Measurements from ENCODE around the gene HOXA5.

HOXA5 gene

DNA sequence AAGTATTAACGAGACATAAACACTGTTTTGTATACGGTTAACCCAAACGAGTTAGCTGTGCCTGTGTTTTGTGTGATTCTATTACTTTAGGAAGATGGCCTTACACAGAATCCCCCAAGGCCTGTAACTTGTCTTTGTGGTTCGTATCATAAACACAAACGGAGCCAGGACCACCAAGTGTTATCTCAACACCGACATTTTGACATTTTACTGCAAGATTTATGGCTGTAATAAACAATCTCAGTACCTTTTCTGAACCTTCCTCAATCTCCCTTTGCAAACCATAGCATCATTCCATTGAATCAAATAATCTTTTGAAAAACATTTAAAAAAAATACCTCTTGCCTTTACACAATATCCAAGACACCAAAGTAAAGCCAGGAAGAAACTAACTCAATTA lies 10.5 kb downstream of the HOXA5 start (continued):
- TF ChIP-seq ZNF843 (tag by site-specific recombination; IDR thresholded peaks at IDR 0.05): peak; percentile 84
- 0 out of 2 replicates have a peak, but pooled peaks have one; percentile 31 for TF ChIP-seq KLF10 (tag by site-specific recombination; IDR thresholded peaks at IDR 0.05)
- TF ChIP-seq, protein P1, sequence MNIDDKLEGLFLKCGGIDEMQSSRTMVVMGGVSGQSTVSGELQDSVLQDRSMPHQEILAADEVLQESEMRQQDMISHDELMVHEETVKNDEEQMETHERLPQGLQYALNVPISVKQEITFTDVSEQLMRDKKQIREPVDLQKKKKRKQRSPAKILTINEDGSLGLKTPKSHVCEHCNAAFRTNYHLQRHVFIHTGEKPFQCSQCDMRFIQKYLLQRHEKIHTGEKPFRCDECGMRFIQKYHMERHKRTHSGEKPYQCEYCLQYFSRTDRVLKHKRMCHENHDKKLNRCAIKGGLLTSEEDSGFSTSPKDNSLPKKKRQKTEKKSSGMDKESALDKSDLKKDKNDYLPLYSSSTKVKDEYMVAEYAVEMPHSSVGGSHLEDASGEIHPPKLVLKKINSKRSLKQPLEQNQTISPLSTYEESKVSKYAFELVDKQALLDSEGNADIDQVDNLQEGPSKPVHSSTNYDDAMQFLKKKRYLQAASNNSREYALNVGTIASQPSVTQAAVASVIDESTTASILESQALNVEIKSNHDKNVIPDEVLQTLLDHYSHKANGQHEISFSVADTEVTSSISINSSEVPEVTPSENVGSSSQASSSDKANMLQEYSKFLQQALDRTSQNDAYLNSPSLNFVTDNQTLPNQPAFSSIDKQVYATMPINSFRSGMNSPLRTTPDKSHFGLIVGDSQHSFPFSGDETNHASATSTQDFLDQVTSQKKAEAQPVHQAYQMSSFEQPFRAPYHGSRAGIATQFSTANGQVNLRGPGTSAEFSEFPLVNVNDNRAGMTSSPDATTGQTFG (tag by site-specific recombination; IDR thresholded peaks at IDR 0.05; ENCODE audit: borderline replicate concordance): no peak
- no peak for TF ChIP-seq KLF8 (tag by site-specific recombination; IDR thresholded peaks at IDR 0.05)
- no peak for TF ChIP-seq ZNF530 (tag by site-specific recombination; IDR thresholded peaks at IDR 0.05; ENCODE audit: low read depth)
- peak; percentile 28; the same call in 1 of the 2 replicates for TF ChIP-seq ZNF629 (tag by site-specific recombination; IDR thresholded peaks at IDR 0.05)
- no peak for TF ChIP-seq ZNF677 (tag by site-specific recombination; IDR thresholded peaks at IDR 0.05)
- 0 out of 2 replicates have a peak, but pooled peaks have one; percentile 29 for TF ChIP-seq GLI2 (tag by site-specific recombination; IDR thresholded peaks at IDR 0.05; ENCODE audit: borderline replicate concordance, low read depth)
- peak; percentile 9; the same call in 1 of the 2 replicates for TF ChIP-seq WT1 (tag by site-specific recombination; IDR thresholded peaks at IDR 0.05)
- no peak for TF ChIP-seq ZNF626 (tag by site-specific recombination; IDR thresholded peaks at IDR 0.05)
- 0 out of 2 replicates have a peak, but pooled peaks have one; percentile 24 for TF ChIP-seq ZNF561 (tag by site-specific recombination; IDR thresholded peaks at IDR 0.05; ENCODE audit: borderline replicate concordance)
- TF ChIP-seq ZNF2 (tag by site-specific recombination; IDR thresholded peaks at IDR 0.05): peak; percentile 28; the same call in 1 of the 2 replicates
- TF ChIP-seq, protein P2, sequence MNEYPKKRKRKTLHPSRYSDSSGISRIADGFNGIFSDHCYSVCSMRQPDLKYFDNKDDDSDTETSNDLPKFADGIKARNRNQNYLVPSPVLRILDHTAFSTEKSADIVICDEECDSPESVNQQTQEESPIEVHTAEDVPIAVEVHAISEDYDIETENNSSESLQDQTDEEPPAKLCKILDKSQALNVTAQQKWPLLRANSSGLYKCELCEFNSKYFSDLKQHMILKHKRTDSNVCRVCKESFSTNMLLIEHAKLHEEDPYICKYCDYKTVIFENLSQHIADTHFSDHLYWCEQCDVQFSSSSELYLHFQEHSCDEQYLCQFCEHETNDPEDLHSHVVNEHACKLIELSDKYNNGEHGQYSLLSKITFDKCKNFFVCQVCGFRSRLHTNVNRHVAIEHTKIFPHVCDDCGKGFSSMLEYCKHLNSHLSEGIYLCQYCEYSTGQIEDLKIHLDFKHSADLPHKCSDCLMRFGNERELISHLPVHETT (tag by site-specific recombination; IDR thresholded peaks at IDR 0.05): 0 out of 2 replicates have a peak, but pooled peaks have one; percentile 34
- TF ChIP-seq, protein P3, sequence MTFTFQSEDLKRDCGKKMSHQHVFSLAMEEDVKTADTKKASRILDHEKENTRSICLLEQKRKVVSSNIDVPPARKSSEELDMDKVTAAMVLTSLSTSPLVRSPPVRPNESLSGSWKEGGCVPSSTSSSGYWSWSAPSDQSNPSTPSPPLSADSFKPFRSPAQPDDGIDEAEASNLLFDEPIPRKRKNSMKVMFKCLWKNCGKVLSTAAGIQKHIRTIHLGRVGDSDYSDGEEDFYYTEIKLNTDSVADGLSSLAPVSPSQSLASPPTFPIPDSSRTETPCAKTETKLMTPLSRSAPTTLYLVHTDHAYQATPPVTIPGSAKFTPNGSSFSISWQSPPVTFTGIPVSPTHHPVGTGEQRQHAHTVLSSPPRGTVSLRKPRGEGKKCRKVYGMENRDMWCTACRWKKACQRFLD (tag by site-specific recombination; IDR thresholded peaks at IDR 0.05): no peak

DNA sequence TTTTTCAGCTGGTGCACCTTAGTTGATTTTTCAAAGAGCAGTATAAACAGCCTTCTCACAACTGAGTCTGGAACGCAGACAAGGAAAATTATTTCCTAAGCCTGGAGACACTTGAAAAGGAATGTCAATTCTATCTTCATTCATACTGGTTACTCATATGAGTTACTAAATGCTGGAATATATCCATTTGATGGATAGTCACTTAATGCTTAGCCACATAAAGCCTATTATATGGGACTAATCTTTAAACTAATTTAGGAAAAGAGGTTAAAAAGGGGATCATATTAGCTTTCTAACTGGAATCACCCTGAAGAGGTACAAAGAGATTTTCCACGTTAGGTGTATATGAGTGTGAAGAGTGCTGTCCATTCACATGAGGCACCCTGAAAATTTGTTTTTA lies 11.3 kb downstream of the HOXA5 start:
- Histone ChIP-seq H3K4me3 (ENCODE audit: low read depth, low read length) (no peak overlapping the region), H3K27ac (ENCODE audit: extremely low read depth, low read depth, low read length) (peak overlapping the region; percentile 8; the same call in 1 of the 2 replicates), H3K36me3 (ENCODE audit: control insufficient read depth in 2 of 2, insufficient read depth in 1 of 2, low read length in 2 of 2) (peaks cover 5 to 12% of the 10 kb centered on the region in 2 experiments; a peak in 1 of 3 replicates), H3K9me3 (ENCODE audit: control insufficient read depth, insufficient read depth, low read depth, low read length) (no peaks in the 10 kb centered on the region), H3K4me1 (ENCODE audit: control insufficient read depth, insufficient read depth, low read length) (peaks cover 76% of the 10 kb centered on the region)
- ChIA-PET CTCF (interaction anchor here (0.6 to 2.7 kb wide), 9 partner anchors 9 to 348 kb away, joined by 3 to 12 read pairs (median 5); partner anchors contain the start of genes HOXA1 and HOXA5), POLR2A (interaction anchor here (0.6 to 2.2 kb wide), 5 partner anchors 18 to 860 kb away, joined by 3 to 29 read pairs (median 6); partner anchors contain the start of gene HOXA1)
- no peak for TF ChIP-seq ZNF596 (tag by site-specific recombination; IDR thresholded peaks at IDR 0.05)
- TF ChIP-seq ZNF768 (tag by site-specific recombination; IDR thresholded peaks at IDR 0.05): no peak
- no peak for TF ChIP-seq ZNF426 (tag by site-specific recombination; IDR thresholded peaks at IDR 0.05)
- TF ChIP-seq ZNF561 (tag by site-specific recombination; IDR thresholded peaks at IDR 0.05; ENCODE audit: borderline replicate concordance): no peak
- TF ChIP-seq, protein P4, sequence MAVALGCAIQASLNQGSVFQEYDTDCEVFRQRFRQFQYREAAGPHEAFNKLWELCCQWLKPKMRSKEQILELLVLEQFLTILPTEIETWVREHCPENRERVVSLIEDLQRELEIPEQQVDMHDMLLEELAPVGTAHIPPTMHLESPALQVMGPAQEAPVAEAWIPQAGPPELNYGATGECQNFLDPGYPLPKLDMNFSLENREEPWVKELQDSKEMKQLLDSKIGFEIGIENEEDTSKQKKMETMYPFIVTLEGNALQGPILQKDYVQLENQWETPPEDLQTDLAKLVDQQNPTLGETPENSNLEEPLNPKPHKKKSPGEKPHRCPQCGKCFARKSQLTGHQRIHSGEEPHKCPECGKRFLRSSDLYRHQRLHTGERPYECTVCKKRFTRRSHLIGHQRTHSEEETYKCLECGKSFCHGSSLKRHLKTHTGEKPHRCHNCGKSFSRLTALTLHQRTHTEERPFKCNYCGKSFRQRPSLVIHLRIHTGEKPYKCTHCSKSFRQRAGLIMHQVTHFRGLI (tag by site-specific recombination; IDR thresholded peaks at IDR 0.05): no peak
- TF ChIP-seq FEZF1 (tag by site-specific recombination; IDR thresholded peaks at IDR 0.05): peak; percentile 55; the same call in 1 of the 2 replicates
- no peak for TF ChIP-seq SP7 (tag by site-specific recombination; IDR thresholded peaks at IDR 0.05)
- no peak for TF ChIP-seq ZNF157 (tag by site-specific recombination; IDR thresholded peaks at IDR 0.05)
- no peak for TF ChIP-seq ZNF404 (tag by site-specific recombination; IDR thresholded peaks at IDR 0.05)
- TF ChIP-seq, protein P1 (tag by site-specific recombination; IDR thresholded peaks at IDR 0.05; ENCODE audit: borderline replicate concordance): no peak
- no peak for TF ChIP-seq ZNF843 (tag by site-specific recombination; IDR thresholded peaks at IDR 0.05)
- no peak for TF ChIP-seq PRDM1 (tag by site-specific recombination; IDR thresholded peaks at IDR 0.05)
- no peak for TF ChIP-seq ZNF600 (tag by site-specific recombination; IDR thresholded peaks at IDR 0.05)
- TF ChIP-seq, protein P5, sequence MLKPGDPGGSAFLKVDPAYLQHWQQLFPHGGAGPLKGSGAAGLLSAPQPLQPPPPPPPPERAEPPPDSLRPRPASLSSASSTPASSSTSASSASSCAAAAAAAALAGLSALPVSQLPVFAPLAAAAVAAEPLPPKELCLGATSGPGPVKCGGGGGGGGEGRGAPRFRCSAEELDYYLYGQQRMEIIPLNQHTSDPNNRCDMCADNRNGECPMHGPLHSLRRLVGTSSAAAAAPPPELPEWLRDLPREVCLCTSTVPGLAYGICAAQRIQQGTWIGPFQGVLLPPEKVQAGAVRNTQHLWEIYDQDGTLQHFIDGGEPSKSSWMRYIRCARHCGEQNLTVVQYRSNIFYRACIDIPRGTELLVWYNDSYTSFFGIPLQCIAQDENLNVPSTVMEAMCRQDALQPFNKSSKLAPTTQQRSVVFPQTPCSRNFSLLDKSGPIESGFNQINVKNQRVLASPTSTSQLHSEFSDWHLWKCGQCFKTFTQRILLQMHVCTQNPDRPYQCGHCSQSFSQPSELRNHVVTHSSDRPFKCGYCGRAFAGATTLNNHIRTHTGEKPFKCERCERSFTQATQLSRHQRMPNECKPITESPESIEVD (tag by site-specific recombination; IDR thresholded peaks at IDR 0.05): peak; percentile 79
